PC-3 (cell line): ENCODE measurements around the gene MUTYH.

Experiments used
- EZH2 ChIP-seq: fragments of 300-600 bp; sonication (generic); IDR thresholded peaks from one replicate; pipeline ENCODE4 v1.6.1; 2017; ENCODE audit warnings: antibody characterized with exemption, mild to moderate bottlenecking, low read length; ENCODE audit not compliant: unreplicated experiment
- EZH2phosphoT487 ChIP-seq: fragments of 300-600 bp; sonication (generic); IDR thresholded peaks from 2 replicates; pipeline ENCODE4 v1.6.1; 2018; ENCODE audit warnings: mild to moderate bottlenecking, antibody characterized with exemption, low read length, borderline replicate concordance
- TF ChIP-seq, protein P1 (sequence below): fragments of 300-600 bp; sonication (generic); conservative IDR thresholded peaks from 2 replicates; pipeline ENCODE4 v1.5.1; 2017; ENCODE audit warnings: antibody characterized with exemption, low read depth, mild to moderate bottlenecking, low read length

DNA sequence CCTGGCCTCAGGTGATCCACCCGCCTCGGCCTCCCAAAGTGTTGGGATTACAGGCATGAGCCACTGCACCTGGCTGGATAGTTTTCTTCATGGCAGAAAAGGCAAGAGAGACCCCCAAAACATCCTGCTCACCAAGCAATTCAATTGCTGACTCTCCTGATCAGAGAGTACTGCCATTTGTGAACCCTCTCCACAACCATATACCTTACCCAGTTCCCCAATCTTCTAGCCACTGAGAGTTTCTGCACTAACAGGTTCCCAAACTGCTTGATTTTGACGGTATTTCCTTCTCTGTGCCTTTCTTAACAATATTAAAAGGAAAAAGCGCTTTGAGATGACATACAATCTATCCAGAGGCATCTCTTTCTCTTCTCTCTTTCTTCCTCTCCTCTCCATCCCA lies 39.9 kb upstream of the MUTYH start:
- TF ChIP-seq, protein P1, sequence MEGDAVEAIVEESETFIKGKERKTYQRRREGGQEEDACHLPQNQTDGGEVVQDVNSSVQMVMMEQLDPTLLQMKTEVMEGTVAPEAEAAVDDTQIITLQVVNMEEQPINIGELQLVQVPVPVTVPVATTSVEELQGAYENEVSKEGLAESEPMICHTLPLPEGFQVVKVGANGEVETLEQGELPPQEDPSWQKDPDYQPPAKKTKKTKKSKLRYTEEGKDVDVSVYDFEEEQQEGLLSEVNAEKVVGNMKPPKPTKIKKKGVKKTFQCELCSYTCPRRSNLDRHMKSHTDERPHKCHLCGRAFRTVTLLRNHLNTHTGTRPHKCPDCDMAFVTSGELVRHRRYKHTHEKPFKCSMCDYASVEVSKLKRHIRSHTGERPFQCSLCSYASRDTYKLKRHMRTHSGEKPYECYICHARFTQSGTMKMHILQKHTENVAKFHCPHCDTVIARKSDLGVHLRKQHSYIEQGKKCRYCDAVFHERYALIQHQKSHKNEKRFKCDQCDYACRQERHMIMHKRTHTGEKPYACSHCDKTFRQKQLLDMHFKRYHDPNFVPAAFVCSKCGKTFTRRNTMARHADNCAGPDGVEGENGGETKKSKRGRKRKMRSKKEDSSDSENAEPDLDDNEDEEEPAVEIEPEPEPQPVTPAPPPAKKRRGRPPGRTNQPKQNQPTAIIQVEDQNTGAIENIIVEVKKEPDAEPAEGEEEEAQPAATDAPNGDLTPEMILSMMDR: no peak
- TF ChIP-seq EZH2 (no peak), EZH2phosphoT487 (no peak)
